Urothelium cell line (cell line): ENCODE data around the gene NHSL1.

Source experiments
- DNase-seq: peaks from one replicate; pipeline ENCODE4 v3.0.0; 2011; ENCODE audit warnings: low spot score, mixed read lengths
- FAIRE-seq: peaks from 2 replicates; lab custom pipeline; 2011; peaks lifted over from hg19 to GRCh38; lab: Jason Lieb, UNC

NHSL1 gene

DNA sequence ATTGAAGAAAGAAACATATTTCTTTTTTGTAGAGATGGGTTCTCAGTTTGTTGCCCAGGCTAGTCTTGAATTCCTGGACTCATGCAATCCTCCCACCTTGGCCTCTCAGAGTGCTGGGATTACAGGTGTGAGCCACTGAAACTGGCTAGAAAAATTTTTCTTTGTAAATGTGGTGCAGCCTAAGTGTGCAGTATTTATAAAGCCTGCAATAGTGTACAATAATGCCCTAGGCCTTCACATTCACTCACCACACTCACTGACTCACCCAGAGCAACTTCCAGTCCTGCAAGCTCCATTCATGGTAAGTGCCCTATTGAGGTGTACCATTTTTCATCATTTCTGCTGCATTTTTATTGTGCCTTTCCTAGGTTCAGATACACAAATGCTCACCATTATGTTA, 31.4 kb downstream of the NHSL1 start:
- no peak for FAIRE-seq

DNA sequence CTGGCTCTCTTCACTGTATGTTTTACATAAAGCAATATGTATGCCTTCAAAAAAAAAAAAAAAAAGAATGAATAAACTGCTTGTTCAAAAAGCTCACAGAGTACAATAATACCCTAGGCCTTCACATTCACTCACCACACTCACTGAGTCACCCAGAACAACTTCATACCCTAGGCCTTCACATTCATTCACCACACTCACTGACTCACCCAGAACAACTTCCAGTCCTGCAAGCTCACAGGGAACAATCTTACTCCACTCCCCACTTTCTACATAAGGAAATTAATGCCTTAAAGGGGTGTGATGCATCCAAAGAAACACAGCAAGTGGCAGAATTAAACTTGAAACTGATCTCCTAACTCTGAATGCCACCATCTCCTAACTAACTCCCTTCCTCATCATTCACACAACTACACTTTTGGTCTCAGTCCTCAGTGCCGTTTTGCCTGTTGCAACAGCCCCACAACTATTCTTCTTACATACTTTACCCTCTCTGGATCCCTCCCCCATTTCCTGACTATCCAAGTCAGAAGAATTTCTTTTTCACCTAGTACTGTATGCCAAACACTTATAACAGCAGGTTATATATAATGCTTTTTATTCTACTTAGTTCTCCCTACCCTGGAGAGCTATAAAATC, 34.2 kb downstream of the NHSL1 start:
- FAIRE-seq (no peak), DNase-seq (peak; percentile 66)

More for the DNA sequence above, 31.4 kb downstream of the NHSL1 start:
- no peak for DNase-seq

DNA sequence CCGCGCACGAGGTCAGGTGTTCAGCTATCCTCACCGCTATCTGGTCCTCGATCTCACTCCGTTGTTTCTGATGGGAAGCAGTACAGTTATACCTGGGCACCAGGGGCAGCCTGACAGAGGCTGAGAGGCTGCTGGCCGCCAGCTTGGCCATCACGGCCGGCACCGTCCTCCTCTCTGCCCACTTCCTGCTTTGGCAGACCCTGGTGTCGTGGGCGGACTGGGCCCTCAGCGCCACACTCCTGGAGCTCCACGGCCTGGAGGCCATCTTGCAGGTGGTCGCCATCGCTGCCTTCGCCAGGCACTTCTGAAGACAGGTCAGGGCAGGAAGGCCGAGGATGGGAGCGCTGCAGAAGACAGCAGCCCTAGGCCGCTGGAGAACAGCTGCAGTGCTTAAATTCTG, 35.2 kb downstream of the NHSL1 start:
- no peak for DNase-seq
- no peak for FAIRE-seq

DNA sequence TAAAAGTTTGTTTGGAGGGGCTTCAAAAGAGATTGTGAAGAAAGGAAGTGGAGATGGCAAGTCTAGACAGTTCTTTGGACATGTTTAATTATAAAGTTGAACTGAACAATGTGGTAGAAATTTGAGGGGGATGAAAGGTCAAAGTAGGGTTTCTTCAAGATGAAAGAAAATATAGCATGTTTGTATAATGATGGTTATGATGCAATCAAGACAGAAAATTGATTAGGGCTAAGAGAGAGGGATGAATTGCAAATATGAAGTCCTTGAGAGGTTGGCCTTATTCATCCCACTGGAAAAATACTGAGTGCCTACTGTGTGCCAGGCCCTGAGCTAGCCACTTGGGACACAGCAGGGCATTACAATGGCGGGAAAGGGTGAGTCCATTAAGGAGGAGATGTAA, 37.6 kb downstream of the NHSL1 start:
- no peak for FAIRE-seq
- DNase-seq, result no peak

DNA sequence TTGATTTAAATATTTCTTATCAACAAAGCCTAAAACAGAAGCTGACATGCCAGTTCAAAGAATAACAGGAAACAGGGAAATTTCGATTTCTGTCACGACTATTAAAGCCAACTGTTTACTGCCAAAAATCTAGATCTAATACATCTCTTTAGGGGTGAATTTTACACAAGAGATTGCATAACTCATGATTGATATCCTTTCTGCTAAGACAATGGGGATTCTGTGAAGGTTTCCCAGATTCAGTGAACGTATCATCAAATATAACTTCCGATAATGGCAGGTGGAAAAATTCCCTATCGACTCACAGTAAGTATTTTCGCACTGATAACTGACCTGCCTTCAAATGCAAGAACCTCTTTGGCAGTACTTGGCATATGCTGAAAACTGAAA, 42.9 kb downstream of the NHSL1 start:
- FAIRE-seq (no peak), DNase-seq (no peak)

DNA sequence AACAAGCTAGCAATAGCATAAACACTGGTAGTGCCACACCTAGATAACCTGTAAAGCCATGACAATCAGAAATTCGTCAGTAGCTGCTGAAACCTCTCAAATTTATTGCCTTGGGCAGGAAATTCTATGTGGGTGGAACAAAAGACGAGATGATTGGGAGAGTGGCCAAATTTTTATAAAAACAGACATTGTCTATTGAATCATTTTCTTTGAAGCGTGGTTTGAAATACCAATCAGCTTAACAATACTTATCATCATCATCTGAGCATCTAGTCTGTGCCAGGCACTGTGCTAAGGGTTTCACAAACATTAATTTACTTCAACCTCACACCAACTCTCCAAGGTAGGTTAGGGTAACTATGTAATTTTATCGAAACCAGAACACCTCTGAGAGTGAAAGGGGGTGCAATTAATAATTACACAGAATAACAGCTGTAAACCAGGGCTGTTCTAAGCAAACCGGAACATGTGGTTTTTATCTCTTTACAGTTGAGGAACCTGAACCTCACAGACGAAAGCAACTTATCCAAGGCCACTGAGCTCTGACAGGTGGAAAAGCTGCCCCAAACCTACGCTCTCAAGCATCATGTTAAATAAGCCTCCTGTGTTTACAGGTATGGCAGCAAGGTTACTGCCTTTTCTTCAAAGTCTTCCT, 43.4 kb downstream of the NHSL1 start:
- peak; percentile 35 for DNase-seq
- FAIRE-seq, result no peak

DNA sequence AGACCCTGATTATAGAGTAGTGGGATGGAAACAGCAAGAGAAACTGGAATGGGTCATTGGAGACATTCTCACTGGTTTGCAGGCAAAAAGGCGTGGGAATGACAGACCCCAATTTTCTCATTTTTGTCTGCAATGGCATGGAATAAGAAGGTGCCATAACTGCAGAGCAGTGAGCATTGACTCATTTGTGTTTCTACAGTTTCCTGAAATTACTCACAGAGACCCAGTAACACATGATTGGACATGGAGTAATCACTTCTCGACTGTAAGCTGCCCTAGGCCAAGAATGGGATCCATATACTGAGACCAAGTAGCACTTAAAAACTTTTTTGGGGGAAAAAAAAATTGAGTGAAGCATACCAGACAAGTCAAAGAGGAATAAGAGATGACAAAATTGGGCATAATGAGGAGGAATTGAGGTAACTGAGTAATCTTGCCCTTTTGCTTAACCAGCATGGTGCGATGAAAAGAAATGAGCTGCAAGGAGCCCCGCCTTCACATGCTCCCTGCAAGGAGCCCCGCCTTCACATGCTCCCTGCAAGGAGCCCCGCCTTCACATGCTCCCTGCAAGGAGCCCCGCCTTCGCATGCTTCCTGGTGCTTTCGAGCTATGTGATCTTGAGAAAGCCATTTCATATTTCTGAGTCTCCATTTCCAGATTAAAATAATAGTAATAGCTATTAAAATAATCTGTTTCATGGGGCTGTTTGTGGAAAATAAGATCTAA, 44.1 kb downstream of the NHSL1 start:
- no peak for FAIRE-seq

DNA sequence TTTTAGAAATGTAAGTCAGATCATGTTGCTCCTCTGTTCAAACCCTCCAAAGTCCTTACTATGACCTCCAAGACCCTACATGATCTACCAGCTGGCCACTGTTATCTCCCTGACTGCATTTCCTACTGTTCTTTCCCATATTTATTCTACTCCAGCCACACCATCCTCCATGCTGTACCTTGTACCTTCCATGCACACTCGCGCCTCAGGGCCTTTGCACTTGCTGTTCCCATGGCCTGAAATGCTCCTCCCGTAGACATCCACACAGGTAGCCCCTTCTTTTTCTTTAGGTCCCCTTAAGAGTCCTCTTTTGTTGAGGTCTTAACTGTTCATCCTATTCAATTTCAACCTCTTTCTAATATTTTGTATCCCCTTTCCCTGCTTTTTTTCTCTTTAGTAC, 48.3 kb downstream of the NHSL1 start:
- no peak for FAIRE-seq
- DNase-seq, result no peak

More for the DNA sequence above, 44.1 kb downstream of the NHSL1 start:
- peak; percentile 20 for DNase-seq

DNA sequence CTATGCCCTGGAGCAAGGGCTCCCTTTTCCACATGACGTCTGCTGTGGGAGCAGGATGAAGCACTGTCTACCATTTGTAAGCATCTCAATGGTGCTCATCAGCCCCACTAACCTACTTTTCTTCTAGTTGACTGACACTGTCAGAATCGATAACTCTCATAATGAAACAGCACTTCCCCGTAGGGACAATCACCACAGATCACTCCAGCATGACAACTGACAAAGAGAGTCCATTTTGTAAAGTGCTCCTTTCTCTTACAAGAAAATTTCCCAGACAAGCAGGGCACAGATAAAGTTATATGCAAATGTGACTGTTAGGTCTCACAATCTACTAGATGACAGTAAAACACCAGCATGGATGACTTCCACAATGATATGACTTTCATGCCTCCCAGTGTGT, 48.8 kb downstream of the NHSL1 start:
- FAIRE-seq, result no peak
- DNase-seq, result no peak

DNA sequence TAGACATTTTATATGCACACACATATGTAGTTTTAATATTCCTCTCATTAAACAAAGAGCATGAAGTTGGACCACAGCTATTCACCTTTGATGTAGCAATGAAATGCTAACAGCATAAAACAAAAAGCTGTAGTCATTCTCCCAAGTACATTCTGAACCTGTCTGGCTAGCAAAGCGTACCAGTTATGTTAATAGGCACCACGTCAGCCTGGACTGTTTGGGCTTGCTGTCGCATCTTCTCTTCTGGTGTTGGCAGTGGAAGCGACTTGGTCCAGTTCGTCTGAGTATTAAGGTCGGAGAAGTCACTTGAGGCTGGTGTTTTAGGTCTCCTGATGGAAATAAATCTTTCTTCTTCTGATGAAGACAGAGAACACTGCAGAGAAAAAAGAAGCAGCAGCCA, 52.5 kb downstream of the NHSL1 start:
- no peak for FAIRE-seq

DNA sequence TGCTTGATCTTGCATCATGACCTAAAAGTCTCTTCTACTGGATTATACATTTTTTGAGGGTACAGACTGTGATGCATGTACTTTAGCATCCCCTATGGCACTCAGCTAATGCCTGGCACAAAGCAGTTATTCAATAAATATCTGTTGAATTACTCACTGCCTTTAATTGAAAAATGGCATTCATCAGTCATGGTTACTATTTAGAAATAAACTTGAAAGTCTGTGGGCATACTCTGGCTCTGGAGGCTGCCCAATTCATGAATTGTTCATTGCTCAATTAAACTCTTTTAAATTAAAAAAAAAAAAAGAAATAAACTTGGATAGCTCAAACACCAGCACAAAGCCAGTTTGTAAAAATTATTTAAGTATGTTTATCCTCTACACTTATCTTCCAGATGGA, 55.3 kb downstream of the NHSL1 start:
- DNase-seq (no peak), FAIRE-seq (no peak)

More for the DNA sequence above, 52.5 kb downstream of the NHSL1 start:
- DNase-seq, result no peak

DNA sequence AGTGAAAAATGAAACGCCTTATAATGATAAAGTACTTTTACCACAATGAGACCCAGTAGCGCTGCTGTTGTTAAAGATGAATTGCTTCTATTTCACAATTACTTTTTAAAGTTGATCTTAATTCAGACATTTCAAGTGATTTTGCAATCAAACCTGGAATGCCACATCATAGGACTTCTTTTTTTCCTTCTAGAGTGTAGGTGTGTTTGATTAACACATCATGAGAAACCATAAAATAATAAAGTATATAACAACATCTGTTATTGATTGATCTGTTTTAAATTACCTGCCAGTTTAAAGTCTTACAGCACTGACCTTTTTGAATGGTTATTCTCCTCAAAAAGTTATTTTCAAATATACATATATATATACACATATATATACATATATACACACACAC, 56.6 kb downstream of the NHSL1 start:
- DNase-seq (no peak), FAIRE-seq (no peak)

DNA sequence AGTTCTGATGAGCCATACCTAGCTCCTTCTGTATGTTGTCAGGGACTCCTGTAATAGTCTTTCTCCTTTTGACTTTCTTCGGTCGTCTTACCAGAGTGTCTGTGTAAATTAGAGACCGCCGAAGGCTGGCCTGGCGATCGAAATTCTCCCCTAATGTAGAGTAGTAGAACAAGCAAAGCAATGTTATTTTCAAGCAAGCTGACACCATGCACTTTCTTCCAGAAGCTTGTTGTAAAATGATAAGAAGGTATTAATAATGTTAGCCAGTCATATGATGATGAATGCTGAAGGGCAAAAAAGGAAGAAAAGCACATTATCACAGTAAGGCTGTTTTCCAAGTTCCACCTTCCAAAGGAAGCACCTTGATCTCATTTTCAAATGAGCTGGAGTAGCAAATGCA, 57.3 kb downstream of the NHSL1 start:
- no peak for DNase-seq
- no peak for FAIRE-seq

DNA sequence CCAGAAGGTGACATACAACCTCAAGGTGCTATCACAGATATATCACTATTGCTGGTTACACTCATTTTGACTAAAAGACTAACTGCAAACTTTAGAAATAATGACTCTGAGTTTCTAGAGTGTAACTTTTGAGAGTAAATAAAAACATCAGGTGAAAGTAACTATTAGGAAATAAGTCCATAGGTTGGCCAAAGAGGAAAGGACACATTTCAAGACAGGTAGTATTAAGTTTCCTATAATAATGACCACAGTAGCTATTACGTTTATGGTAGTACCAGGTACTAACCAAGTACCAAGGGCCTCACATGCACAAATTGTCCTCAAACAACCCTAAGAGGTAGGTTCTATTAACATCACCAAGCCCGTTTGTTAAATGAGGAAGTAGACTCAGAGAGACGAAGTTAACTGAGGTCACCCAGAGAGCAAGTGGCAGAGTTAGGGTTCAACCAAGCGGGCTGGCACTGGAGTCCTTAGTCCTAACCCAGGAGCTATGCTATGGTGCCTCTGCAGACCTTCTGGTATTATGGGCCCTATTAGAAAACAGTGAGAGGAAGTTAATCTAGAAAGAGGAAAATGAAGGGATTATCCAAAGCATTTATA, 58.4 kb downstream of the NHSL1 start:
- no peak for DNase-seq
- FAIRE-seq, result no peak

DNA sequence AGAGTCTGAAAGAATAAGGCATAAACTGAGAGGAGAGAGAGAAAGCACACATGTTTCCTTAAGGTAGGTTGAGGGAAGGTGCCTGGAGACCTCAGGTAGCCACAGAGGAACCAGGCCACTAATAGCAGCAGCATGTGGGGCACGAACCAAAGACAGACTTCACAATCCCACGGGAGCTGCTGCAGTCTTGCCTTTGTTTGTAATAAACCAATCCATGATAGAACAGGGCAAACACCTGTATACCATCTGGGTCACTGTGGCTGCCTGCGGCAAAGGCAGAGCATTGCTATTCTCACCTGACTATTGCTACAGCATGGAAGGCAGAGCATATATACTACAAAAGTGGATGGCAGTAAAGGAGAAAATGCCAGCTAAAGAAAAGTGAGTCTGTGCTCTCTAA, 59.0 kb downstream of the NHSL1 start:
- no peak for FAIRE-seq
- DNase-seq, result no peak

DNA sequence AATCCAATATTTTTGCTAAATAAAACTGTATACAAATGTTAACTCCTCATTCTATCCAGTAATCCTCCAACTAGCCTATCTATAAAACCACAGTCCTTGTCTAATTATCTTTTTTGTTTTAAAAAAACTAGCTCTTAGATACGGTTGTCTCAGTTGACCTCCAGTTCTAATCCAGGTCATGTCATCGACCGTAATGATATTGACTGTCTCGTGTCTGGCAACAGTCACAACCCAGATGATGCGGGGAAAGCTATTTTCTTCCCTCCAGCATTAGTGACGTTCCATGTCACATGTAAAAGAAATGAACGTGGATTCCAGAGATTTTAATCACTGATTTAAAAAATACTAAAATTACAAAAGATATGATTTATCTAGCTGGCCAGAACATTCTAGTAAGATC, 59.7 kb downstream of the NHSL1 start:
- FAIRE-seq (no peak), DNase-seq (no peak)

DNA sequence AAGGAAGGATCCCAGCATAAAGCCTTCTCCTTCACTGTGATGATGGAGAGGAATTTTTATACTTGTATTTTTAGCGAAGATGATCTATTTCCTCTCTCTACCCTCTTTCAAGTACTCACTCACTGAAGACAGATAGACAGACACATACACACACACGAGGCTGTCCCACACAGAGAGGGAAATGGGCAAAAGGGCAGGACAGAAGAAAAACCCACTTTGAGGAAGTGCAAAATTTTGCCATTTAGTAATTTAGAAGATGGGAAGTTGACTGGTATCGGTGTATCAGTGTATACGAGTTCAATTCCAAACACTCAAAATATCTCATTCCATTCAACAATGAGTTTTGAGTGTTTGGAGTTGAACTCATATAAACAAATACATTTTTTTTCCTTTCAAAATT, 64.4 kb downstream of the NHSL1 start:
- FAIRE-seq (no peak), DNase-seq (no peak)

DNA sequence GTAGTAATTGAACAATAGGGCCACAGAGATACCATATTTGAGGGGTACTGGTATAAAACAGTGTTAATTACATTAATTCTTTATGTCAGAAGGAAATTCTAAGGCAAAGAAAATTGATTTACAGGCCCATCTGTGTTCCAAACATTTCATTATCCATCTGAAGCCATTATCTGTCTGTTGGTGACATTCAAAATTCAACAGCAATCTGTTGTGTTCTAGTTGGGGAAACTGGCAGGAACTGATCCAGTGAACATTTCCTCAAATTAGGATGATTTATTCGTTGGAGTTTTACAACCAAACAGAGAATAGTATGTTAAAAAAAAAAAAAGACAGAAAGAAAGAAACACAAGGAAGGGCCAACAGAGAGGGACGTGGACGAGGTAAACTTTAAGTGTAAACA, 65.2 kb downstream of the NHSL1 start:
- FAIRE-seq (no peak), DNase-seq (no peak)

DNA sequence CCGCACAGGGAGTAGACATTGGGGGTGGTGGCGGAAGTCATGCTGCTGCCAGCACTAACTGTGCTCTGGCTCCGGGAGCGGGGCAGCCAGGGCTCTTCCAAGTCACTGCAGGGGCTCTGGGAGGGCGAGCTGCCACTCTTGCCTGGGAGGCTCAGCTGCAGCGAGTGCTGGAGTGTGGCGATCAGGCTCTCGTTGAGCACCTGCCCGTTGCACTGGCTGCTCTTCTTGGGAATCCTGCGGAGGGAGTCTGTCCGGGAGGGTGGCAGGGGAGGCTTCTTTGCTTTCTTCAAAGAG, 67.3 kb downstream of the NHSL1 start:
- DNase-seq, result no peak
- no peak for FAIRE-seq

DNA sequence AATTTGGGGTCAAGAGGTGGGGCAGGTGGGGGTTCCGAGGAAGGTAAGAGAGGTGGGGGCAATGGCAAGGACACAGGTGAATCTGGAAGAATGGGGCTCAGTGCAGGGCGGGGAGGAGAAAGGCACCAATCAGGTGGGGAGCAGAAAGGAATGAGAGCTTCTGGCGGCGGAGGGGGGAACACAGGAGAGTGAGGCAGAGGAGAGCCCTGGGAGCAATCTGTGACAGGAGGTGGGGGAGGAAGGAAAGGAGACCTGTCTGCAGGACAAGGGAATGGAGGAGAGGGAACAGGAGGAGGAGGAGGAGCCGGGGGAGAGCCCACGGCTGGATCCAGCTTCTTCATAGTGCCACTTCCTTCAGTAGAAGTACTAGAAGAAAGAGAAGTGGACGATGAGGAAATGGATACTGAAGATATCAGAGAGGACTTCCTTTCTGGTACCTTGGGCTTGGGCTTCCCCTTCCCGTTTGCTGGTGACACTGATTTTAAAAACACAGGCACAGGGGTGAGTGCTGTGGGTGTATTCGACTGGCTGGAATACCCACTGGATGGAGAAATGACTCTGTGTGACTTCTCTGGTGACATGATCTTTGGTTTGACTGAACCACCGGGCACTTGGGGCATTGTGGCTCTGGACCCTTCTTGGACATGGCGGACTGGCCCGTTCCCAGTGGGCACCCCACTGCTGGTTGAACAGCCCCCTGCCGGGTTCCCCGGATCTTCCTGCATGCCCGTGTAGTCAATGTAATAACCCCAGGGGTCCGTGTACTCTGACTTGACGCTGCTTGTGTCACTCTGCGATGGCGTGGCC, 67.8 kb downstream of the NHSL1 start:
- no peak for DNase-seq
- no peak for FAIRE-seq
